GM18502 (cell line): ENCODE data around the gene AXIN1.

Experiments used
- ATAC-seq: cut with Tn5 transposase; IDR thresholded peaks from one replicate; pipeline ENCODE4 v1.9.1; 2021; ENCODE audit warnings: mild to moderate bottlenecking; ENCODE audit not compliant: unreplicated experiment, poor library complexity

The AXIN1 gene

GRCh38 chr16:253833-254232 lies 98.7 kb downstream of the AXIN1 start:
- ATAC-seq: no peak

GRCh38 chr16:252366-253337 lies 99.9 kb downstream of the AXIN1 start:
- ATAC-seq: peak; percentile 48

GRCh38 chr16:249431-249830 lies 103.1 kb downstream of the AXIN1 start:
- no peak for ATAC-seq

GRCh38 chr16:247027-247426 lies 105.5 kb downstream of the AXIN1 start:
- no peak for ATAC-seq

GRCh38 chr16:245105-245504 lies 107.4 kb downstream of the AXIN1 start:
- ATAC-seq: no peak

GRCh38 chr16:243348-243747 lies 109.2 kb downstream of the AXIN1 start:
- no peak for ATAC-seq

- no peak for ATAC-seq
Observed at GRCh38 chr16:242281-242680, 110.2 kb downstream of the AXIN1 start.

- ATAC-seq: no peak
Observed at GRCh38 chr16:240559-240958, 112.0 kb downstream of the AXIN1 start.

- ATAC-seq: no peak
Observed at GRCh38 chr16:239948-240277, 112.6 kb downstream of the AXIN1 start.
